Hepatocyte (in vitro differentiated cells): Measurements from ENCODE around the gene GNAZ.

ENCODE experiments used
- EZH2 ChIP-seq: fragments of 200-600 bp; sonication (generic); IDR thresholded peaks from 2 replicates; pipeline ENCODE4 v1.6.1; 2016; ENCODE audit warnings: antibody characterized with exemption, mild to moderate bottlenecking, borderline replicate concordance
- EZH2phosphoT487 ChIP-seq: fragments of 200-600 bp; sonication (generic); IDR thresholded peaks from one replicate; pipeline ENCODE4 v1.6.1; 2018; ENCODE audit warnings: antibody characterized with exemption, mild to moderate bottlenecking, low read depth, moderate library complexity; ENCODE audit not compliant: unreplicated experiment, severe bottlenecking
- TF ChIP-seq, protein P1 (sequence below): fragments of 200-600 bp; sonication (generic); IDR thresholded peaks from 2 replicates; pipeline ENCODE4 v1.5.1; 2016; ENCODE audit warnings: antibody characterized with exemption, mild to moderate bottlenecking; ENCODE audit not compliant: poor library complexity

- TF ChIP-seq, protein P1, sequence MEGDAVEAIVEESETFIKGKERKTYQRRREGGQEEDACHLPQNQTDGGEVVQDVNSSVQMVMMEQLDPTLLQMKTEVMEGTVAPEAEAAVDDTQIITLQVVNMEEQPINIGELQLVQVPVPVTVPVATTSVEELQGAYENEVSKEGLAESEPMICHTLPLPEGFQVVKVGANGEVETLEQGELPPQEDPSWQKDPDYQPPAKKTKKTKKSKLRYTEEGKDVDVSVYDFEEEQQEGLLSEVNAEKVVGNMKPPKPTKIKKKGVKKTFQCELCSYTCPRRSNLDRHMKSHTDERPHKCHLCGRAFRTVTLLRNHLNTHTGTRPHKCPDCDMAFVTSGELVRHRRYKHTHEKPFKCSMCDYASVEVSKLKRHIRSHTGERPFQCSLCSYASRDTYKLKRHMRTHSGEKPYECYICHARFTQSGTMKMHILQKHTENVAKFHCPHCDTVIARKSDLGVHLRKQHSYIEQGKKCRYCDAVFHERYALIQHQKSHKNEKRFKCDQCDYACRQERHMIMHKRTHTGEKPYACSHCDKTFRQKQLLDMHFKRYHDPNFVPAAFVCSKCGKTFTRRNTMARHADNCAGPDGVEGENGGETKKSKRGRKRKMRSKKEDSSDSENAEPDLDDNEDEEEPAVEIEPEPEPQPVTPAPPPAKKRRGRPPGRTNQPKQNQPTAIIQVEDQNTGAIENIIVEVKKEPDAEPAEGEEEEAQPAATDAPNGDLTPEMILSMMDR, result no peak
- no peak for TF ChIP-seq EZH2
- no peak for TF ChIP-seq EZH2phosphoT487
Observed at GRCh38 chr22:23053051-23053707, 17.1 kb upstream of the GNAZ start.
